Measurements from ENCODE around the gene EGFL8. TPM values are rescaled to one million over a fixed set of nuclear protein-coding genes. Genes with fewer than 3 reads are reported as not detected.
A peak's percentile ranks its signal among the peaks of the same experiment; 100 is the strongest.

EGFL8 gene
- total RNA-seq, 2 donors from 2014 or later = 4.8 to 5.2 TPM

GRCh38 chr6:32151181-32151862 lies 13.1 kb upstream of the EGFL8 start:
- H3K9me3 ChIP-seq = no peaks in the 10 kb centered on the region
- TF ChIP-seq CTCF (IDR thresholded peaks at IDR 0.05) = no peak
- H3K27me3 ChIP-seq = no peaks in the 10 kb centered on the region
- peaks cover 7% of the 10 kb centered on the region for H3K36me3 ChIP-seq
- H3K4me1 ChIP-seq = peaks cover 0 to 36% of the 10 kb centered on the region in 2 donors
- no peak for DNase-seq (ENCODE audit: low spot score)
- peak overlapping the region; percentile 23 to 71 for H3K4me3 ChIP-seq
- H3K27ac ChIP-seq = peak overlapping the region; percentile 90 to 92

- no peak for TF ChIP-seq CTCF (IDR thresholded peaks at IDR 0.05)
- Histone ChIP-seq H3K4me1 (peaks cover 0 to 36% of the 10 kb centered on the region in 2 donors), H3K27me3 (no peaks in the 10 kb centered on the region), H3K9me3 (no peaks in the 10 kb centered on the region), H3K4me3 (peak within 1 kb of the TSS; percentile 23 to 71), H3K36me3 (peaks cover 15% of the 10 kb centered on the region), H3K27ac (peak within 1 kb of the TSS; percentile 90 to 92)
- no peak for DNase-seq (ENCODE audit: low spot score)
Measured at GRCh38 chr6:32151863-32152768, 12.3 kb upstream of the EGFL8 start, which contains the start of gene PRRT1. Gene PRRT1, minus strand, starts transcription at chr6:32151939. Its CDS starts 112 bp downstream, at chr6:32151827.

- H3K27me3 ChIP-seq = no peaks in the 10 kb centered on the region
- H3K4me3 ChIP-seq = peak overlapping the region; percentile 71 to 72
- peak overlapping the region; percentile 90 to 92 for H3K27ac ChIP-seq
- H3K36me3 ChIP-seq = peaks cover 24% of the 10 kb centered on the region
- no peaks in the 10 kb centered on the region for H3K9me3 ChIP-seq
- TF ChIP-seq CTCF (IDR thresholded peaks at IDR 0.05) = no peak
- peaks cover 0 to 36% of the 10 kb centered on the region in 2 donors for H3K4me1 ChIP-seq
- DNase-seq (ENCODE audit: low spot score) = no peak
Measured at GRCh38 chr6:32152769-32153563, 11.4 kb upstream of the EGFL8 start.

GRCh38 chr6:32153564-32154513 lies 10.6 kb upstream of the EGFL8 start, which contains the start of gene PPT2:
Gene PPT2, plus strand, starts transcription at chr6:32154141. Its CDS starts 454 bp downstream, at chr6:32154595.
- TF ChIP-seq CTCF (IDR thresholded peaks at IDR 0.05) = no peak
- no peaks in the 10 kb centered on the region for H3K27me3 ChIP-seq

More at GRCh38 chr6:32153564-32154513, 10.6 kb upstream of the EGFL8 start, which contains the start of gene PPT2:
- peak within 1 kb of the TSS; percentile 71 to 72 for H3K4me3 ChIP-seq
- DNase-seq (ENCODE audit: low spot score) = peak; percentile 92
- H3K9me3 ChIP-seq = no peaks in the 10 kb centered on the region
- peaks cover 0 to 36% of the 10 kb centered on the region in 2 donors for H3K4me1 ChIP-seq
- H3K36me3 ChIP-seq = peaks cover 33% of the 10 kb centered on the region
- peak within 1 kb of the TSS; percentile 90 to 92 for H3K27ac ChIP-seq
